Nephron progenitor cell (in vitro differentiated cells): Measurements from ENCODE around the gene HOXC12.

Experiments
- DNase-seq: peaks from one replicate; pipeline ENCODE4 v3.0.0; 2021
- H3K27ac Mint-ChIP-seq: 2 replicates; pipeline ENCODE4 v1.8.0; 2021; ENCODE audit warnings: mild to moderate bottlenecking, moderate library complexity, mixed read lengths
- H3K27me3 Mint-ChIP-seq: 2 replicates; pipeline ENCODE4 v1.8.0; 2021; ENCODE audit warnings: mild to moderate bottlenecking, low read depth, mixed read lengths; ENCODE audit not compliant: poor library complexity
- H3K36me3 Mint-ChIP-seq: 2 replicates; pipeline ENCODE4 v1.8.0; 2021; ENCODE audit warnings: low read depth, mixed read lengths
- H3K4me1 Mint-ChIP-seq: 2 replicates; pipeline ENCODE4 v1.8.0; 2021; ENCODE audit warnings: mixed read lengths
- H3K4me3 Mint-ChIP-seq: 2 replicates; pipeline ENCODE4 v1.8.0; 2021; ENCODE audit warnings: mild to moderate bottlenecking, moderate library complexity, mixed read lengths
- H3K9me3 Mint-ChIP-seq: 2 replicates; pipeline ENCODE4 v1.8.0; 2021; ENCODE audit warnings: mild to moderate bottlenecking, moderate library complexity, mixed read lengths
- TF ChIP-seq, protein P1 (sequence below): fragments of 200-600 bp; sonication (generic); IDR thresholded peaks from 2 replicates; pipeline ENCODE4 v1.5.0; 2021; ENCODE audit warnings: antibody characterized with exemption

Gene HOXC12

DNA sequence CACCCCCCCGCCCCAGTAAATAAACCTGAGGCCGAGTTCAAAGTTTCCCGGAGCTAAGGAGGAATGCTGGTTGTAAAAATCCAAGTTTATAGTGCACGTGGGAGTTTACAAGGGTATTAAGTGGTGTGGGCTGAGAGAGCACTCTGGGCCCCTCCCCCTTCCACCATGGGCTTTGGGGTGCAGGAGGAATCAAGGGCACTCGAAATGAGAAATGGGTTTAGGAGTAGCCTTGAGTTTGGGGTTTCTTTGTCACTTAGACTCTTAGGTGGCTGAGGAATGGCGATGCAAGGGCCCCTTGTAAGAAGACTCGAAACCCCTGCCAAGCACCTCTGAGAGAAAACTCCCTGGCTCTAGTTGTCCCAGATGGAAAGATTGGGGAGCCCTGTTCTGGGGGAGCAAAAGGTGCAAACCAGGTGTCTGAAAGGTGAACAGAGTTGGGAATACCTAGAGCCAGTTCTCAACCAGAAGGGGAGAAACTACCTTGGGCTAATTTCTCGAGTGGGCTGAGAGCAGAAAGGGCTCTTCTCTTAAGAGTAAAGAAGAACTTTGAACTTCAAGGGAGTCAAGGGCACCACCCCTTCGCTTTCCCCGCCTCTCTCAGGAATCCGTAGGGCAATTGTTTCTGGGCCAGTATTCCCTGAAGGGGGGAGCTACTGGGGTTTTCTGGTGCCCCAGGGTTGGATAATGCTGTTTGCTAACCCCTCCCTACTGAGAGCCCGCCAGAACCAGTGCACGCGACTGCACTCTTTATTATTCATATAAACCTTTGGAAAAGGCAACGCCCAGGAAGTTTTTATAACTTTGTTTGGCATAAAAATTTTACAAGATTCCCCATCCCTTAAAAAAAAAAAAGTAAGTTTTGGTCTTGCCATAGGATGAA, 24.0 kb downstream of the HOXC12 start:
- Mint-ChIP-seq H3K9me3 (no peaks in the 10 kb centered on the region), H3K27me3 (peaks cover 96% of the 10 kb centered on the region), H3K4me3 (peak overlapping the region; percentile 98), H3K36me3 (no peaks in the 10 kb centered on the region), H3K4me1 (peaks cover 91% of the 10 kb centered on the region), H3K27ac (peak overlapping the region; percentile 92)
- TF ChIP-seq, protein P1, sequence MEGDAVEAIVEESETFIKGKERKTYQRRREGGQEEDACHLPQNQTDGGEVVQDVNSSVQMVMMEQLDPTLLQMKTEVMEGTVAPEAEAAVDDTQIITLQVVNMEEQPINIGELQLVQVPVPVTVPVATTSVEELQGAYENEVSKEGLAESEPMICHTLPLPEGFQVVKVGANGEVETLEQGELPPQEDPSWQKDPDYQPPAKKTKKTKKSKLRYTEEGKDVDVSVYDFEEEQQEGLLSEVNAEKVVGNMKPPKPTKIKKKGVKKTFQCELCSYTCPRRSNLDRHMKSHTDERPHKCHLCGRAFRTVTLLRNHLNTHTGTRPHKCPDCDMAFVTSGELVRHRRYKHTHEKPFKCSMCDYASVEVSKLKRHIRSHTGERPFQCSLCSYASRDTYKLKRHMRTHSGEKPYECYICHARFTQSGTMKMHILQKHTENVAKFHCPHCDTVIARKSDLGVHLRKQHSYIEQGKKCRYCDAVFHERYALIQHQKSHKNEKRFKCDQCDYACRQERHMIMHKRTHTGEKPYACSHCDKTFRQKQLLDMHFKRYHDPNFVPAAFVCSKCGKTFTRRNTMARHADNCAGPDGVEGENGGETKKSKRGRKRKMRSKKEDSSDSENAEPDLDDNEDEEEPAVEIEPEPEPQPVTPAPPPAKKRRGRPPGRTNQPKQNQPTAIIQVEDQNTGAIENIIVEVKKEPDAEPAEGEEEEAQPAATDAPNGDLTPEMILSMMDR: no peak
- DNase-seq: no peak

DNA sequence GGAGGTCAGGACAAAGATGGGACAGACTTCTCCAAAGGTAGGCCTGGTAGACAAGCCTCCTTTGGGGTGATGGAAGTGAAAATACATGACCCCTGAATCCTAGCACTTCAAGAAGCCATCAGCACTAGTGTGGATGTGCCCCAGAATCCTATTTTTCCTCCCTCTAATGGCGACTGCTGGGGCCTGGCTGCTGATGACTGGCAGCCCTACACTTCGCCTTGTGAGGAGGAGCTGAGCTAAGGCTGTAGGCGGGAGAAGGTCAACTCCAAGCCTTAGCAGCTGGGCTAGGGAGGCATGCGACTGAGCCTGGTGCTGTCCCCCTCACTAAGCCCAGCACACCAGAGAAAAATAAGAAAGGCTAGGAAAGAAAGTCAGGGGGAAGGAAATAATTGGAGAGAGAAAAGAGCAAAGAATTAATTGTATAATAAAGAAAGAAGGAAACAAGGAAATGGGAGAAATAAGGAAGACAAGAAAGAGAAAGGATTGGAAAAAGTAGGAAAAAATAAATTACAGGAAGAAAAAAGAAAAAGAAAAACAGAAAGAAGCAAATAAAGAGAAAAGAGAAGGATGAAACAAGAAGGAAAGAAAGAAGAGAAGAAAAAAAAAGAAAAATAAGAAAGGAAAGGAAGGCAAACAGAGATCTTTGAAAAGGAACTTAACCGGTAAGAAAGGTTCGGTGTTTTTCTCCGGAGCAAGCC, 25.6 kb downstream of the HOXC12 start:
- peaks cover 87% of the 10 kb centered on the region for H3K4me1 Mint-ChIP-seq
- no peak for DNase-seq
- H3K9me3 Mint-ChIP-seq: no peaks in the 10 kb centered on the region
- TF ChIP-seq, protein P1: no peak
- no peaks in the 10 kb centered on the region for H3K36me3 Mint-ChIP-seq
- peaks cover 81% of the 10 kb centered on the region for H3K27me3 Mint-ChIP-seq
- peak overlapping the region; percentile 98 for H3K4me3 Mint-ChIP-seq
- H3K27ac Mint-ChIP-seq: peak overlapping the region; percentile 71

DNA sequence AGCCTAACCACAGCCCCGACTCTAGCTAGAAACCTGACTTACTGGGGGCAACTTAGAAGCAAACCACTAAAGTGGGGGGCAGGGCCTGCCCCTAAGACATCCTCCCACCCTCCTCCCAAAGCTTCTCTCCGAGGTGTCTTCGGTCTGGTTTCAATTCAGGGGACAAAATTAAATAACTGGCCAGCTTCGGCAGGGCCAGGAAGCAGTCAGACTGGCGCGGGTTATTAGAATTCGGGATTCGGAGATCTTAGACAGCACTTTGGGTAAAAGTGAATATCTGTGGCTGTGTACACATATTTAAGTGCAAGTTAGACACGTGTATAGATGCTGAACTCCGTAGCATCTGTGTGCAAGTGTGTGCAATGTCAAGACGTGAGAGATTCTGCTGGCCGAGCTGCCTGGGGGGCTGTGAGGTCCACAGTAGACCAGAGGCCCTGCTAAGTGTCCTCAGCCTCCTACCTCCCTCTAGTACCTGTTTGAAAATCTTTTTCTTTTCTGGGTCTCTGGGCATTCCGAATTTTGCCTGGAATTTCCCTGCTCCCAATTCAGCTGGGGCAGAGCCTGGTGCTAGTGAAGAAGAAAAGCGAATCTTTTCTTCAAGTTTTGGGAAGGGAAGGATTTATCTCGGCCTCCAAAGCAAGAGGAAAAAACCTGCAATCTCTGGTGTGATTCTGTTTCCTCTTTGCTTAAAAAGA, 26.2 kb downstream of the HOXC12 start:
- Mint-ChIP-seq H3K4me1 (peaks cover 80% of the 10 kb centered on the region), H3K36me3 (no peaks in the 10 kb centered on the region), H3K4me3 (peak overlapping the region; percentile 98), H3K9me3 (no peaks in the 10 kb centered on the region), H3K27me3 (peaks cover 76% of the 10 kb centered on the region), H3K27ac (no peak overlapping the region)
- TF ChIP-seq, protein P1: no peak
- no peak for DNase-seq

DNA sequence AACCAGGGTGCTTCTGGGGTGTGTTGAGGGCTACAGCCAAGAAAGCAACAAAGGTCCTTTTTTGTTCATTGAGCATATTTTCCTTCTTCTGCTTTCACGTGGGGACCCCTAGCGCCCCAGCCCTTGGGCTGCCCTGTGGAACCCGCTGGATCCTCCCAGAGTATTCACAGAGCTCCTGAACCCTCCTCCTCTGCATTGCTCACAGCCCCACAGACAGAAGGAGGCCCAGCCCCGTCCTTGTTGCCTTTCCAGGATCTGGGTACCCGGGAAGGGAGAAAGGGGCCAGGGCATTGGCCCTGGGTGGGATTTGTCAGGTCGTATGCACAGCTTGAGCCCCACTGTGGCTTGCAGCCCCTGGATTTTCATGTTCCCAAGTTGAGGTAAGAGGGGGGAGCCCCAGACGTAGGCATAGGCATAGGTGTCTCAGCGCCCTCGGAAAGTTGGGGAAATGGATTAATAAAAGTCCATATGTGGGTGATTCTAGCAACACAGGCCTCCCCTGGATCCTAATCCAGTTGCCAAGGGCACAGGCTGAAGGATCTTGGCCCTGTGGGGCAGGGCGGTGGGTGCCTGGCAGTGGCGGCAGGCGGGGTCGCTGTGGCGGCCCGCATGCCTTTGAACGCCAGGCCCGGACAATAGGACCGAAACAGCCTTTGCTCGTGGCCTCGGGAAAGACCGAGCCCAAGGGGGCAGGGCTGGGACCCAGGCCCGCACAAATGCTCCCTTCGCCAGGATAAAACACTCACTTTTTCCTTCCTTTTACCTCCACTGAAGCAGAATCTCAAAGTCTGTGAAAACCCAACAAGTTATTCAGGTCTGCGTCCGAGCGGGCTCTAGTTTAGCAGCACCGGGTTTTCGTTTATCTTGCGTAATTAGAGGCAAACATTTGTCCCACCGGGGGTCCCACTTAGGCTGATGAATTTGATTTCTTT, 27.2 kb downstream of the HOXC12 start:
- Mint-ChIP-seq H3K36me3 (peaks cover 8% of the 10 kb centered on the region), H3K27me3 (peaks cover 74% of the 10 kb centered on the region), H3K4me3 (peak overlapping the region; percentile 98), H3K27ac (peak overlapping the region; percentile 81), H3K4me1 (peaks cover 78% of the 10 kb centered on the region), H3K9me3 (no peaks in the 10 kb centered on the region)
- DNase-seq: no peak
- TF ChIP-seq, protein P1: no peak
